Measurements from ENCODE around the gene KCNF1. TPM values are rescaled to one million over a fixed set of nuclear protein-coding genes. Genes with fewer than 3 reads are reported as not detected.

The KCNF1 gene
- total RNA-seq, 1 donor from 2014 or later: 1.3 TPM

- DNase-seq (ENCODE audit: extremely low read depth, low read depth, low spot score): no peak
Observed at GRCh38 chr2:10918661-10919409, 7.1 kb downstream of the KCNF1 start.

- DNase-seq (ENCODE audit: extremely low read depth, low read depth, low spot score): no peak
Observed at GRCh38 chr2:10919410-10919770, 7.7 kb downstream of the KCNF1 start.

- no peak for DNase-seq (ENCODE audit: extremely low read depth, low read depth, low spot score)
Observed at GRCh38 chr2:10919771-10920621, 8.3 kb downstream of the KCNF1 start.

- no peak for DNase-seq (ENCODE audit: extremely low read depth, low read depth, low spot score)
Observed at GRCh38 chr2:10920764-10921388, 9.1 kb downstream of the KCNF1 start.

GRCh38 chr2:10921525-10921924, 9.8 kb downstream of the KCNF1 start:
- no peak for DNase-seq (ENCODE audit: extremely low read depth, low read depth, low spot score)

- no peak for DNase-seq (ENCODE audit: extremely low read depth, low read depth, low spot score)
Observed at GRCh38 chr2:10922307-10923007, 10.7 kb downstream of the KCNF1 start.

- DNase-seq (ENCODE audit: extremely low read depth, low read depth, low spot score): no peak
Observed at GRCh38 chr2:10923008-10923375, 11.3 kb downstream of the KCNF1 start.

GRCh38 chr2:10923965-10924364, 12.2 kb downstream of the KCNF1 start:
- no peak for DNase-seq (ENCODE audit: extremely low read depth, low read depth, low spot score)

- no peak for DNase-seq (ENCODE audit: extremely low read depth, low read depth, low spot score)
Observed at GRCh38 chr2:10924441-10924840, 12.7 kb downstream of the KCNF1 start.

GRCh38 chr2:10924859-10925258, 13.1 kb downstream of the KCNF1 start:
- no peak for DNase-seq (ENCODE audit: extremely low read depth, low read depth, low spot score)

GRCh38 chr2:10926191-10926820, 14.6 kb downstream of the KCNF1 start:
- DNase-seq (ENCODE audit: extremely low read depth, low read depth, low spot score): no peak

- DNase-seq (ENCODE audit: extremely low read depth, low read depth, low spot score): no peak
Observed at GRCh38 chr2:10930721-10931516, 19.2 kb downstream of the KCNF1 start.

GRCh38 chr2:10931710-10932255, 20.0 kb downstream of the KCNF1 start:
- no peak for DNase-seq (ENCODE audit: extremely low read depth, low read depth, low spot score)

GRCh38 chr2:10932345-10933151, 20.8 kb downstream of the KCNF1 start:
- DNase-seq (ENCODE audit: extremely low read depth, low read depth, low spot score): no peak

- no peak for DNase-seq (ENCODE audit: extremely low read depth, low read depth, low spot score)
Observed at GRCh38 chr2:10933700-10934225, 22.0 kb downstream of the KCNF1 start.

- DNase-seq (ENCODE audit: extremely low read depth, low read depth, low spot score): no peak
Observed at GRCh38 chr2:10934308-10934978, 22.7 kb downstream of the KCNF1 start.

GRCh38 chr2:10934979-10935350, 23.2 kb downstream of the KCNF1 start:
- DNase-seq (ENCODE audit: extremely low read depth, low read depth, low spot score): no peak

- no peak for DNase-seq (ENCODE audit: extremely low read depth, low read depth, low spot score)
Observed at GRCh38 chr2:10935366-10935918, 23.7 kb downstream of the KCNF1 start.
